H9 (cell line): ENCODE results near the gene BTBD6. TPM values are rescaled to one million over a fixed set of nuclear protein-coding genes. Genes with fewer than 3 reads are reported as not detected.

Source experiments
- DNase-seq: peaks from one replicate; pipeline ENCODE4 v3.0.0-alpha.2; 2017
- H2AFZ ChIP-seq: one replicate; pipeline ENCODE4 v1.6.1; 2013; ENCODE audit warnings: mild to moderate bottlenecking, low read length, control low read depth, moderate library complexity
- H2AK5ac ChIP-seq: 2 replicates; pipeline ENCODE4 v1.6.1; 2013; ENCODE audit warnings: low read length, control low read depth, mixed read lengths; ENCODE audit not compliant: insufficient read length
- H2BK120ac ChIP-seq: one replicate; pipeline ENCODE4 v1.6.1; 2013; ENCODE audit warnings: low read depth, mild to moderate bottlenecking, low read length, control low read depth, inconsistent platforms; ENCODE audit not compliant: poor library complexity, severe bottlenecking
- H2BK12ac ChIP-seq: 2 replicates; pipeline ENCODE4 v1.6.1; 2013; ENCODE audit warnings: low read length, control low read depth, mixed read lengths, low read depth; ENCODE audit not compliant: insufficient read length
- H2BK15ac ChIP-seq: 2 replicates; pipeline ENCODE4 v1.6.1; 2013; ENCODE audit warnings: low read depth, low read length, control low read depth
- H2BK20ac ChIP-seq: one replicate; pipeline ENCODE4 v1.6.1; 2013; ENCODE audit warnings: low read depth, mild to moderate bottlenecking, low read length, control low read depth, inconsistent platforms; ENCODE audit not compliant: poor library complexity, severe bottlenecking
- H2BK5ac ChIP-seq: 2 replicates; pipeline ENCODE4 v1.6.1; 2013; ENCODE audit warnings: low read length, control low read depth, mixed read lengths; ENCODE audit not compliant: insufficient read length
- H3K14ac ChIP-seq: 2 replicates; pipeline ENCODE4 v1.6.1; 2013; ENCODE audit warnings: low read length, control low read depth; ENCODE audit not compliant: insufficient read depth
- H3K18ac ChIP-seq: 2 replicates; pipeline ENCODE4 v1.6.1; 2013; ENCODE audit warnings: low read depth, mild to moderate bottlenecking, mixed read lengths, low read length, control low read depth; ENCODE audit not compliant: insufficient read length
- H3K23ac ChIP-seq: 2 replicates; pipeline ENCODE4 v1.6.1; 2013; ENCODE audit warnings: low read length, control low read depth, mixed read lengths, low read depth; ENCODE audit not compliant: insufficient read length
- H3K23me2 ChIP-seq: 2 replicates; pipeline ENCODE4 v1.6.1; 2013; ENCODE audit warnings: low read depth, mild to moderate bottlenecking, mixed read lengths, low read length, control low read depth; ENCODE audit not compliant: insufficient read length, poor library complexity, severe bottlenecking
- H3K27ac ChIP-seq: 2 replicates; pipeline ENCODE4 v1.5.1; 2013; ENCODE audit warnings: low read length, control low read depth, mixed read lengths, low read depth; ENCODE audit not compliant: insufficient read length
- H3K27me3 ChIP-seq: 2 replicates; pipeline ENCODE4 v1.6.1; 2013; ENCODE audit warnings: low read length, control low read depth, inconsistent platforms; ENCODE audit not compliant: insufficient read depth
- H3K4ac ChIP-seq: 2 replicates; pipeline ENCODE4 v1.6.1; 2013; ENCODE audit warnings: low read depth, mild to moderate bottlenecking, control low read depth, inconsistent platforms, low read length, moderate library complexity
- H3K4me1 ChIP-seq: 2 replicates; pipeline ENCODE4 v1.6.1; 2013; ENCODE audit warnings: low read length, control low read depth, inconsistent platforms; ENCODE audit not compliant: insufficient read depth
- H3K4me2 ChIP-seq: 2 replicates; pipeline ENCODE4 v1.6.1; 2013; ENCODE audit warnings: low read length, control low read depth, mixed read lengths; ENCODE audit not compliant: insufficient read length, insufficient read depth
- H3K56ac ChIP-seq: 2 replicates; pipeline ENCODE4 v1.6.1; 2013; ENCODE audit warnings: low read depth, mild to moderate bottlenecking, mixed read lengths, low read length, control low read depth; ENCODE audit not compliant: insufficient read length
- H3K79me1 ChIP-seq: 2 replicates; pipeline ENCODE4 v1.6.1; 2013; ENCODE audit warnings: low read depth, mild to moderate bottlenecking, moderate library complexity, low read length, control low read depth, inconsistent platforms; ENCODE audit not compliant: insufficient read depth, poor library complexity, severe bottlenecking
- H3K79me2 ChIP-seq: 2 replicates; pipeline ENCODE4 v1.6.1; 2013; ENCODE audit warnings: low read length, control low read depth, inconsistent platforms; ENCODE audit not compliant: insufficient read depth
- H3K9ac ChIP-seq: 2 replicates; pipeline ENCODE4 v1.6.1; 2013; ENCODE audit warnings: low read length, control low read depth, mixed read lengths; ENCODE audit not compliant: insufficient read length; ENCODE audit errors: extremely low read depth
- H3K9me3 ChIP-seq: one replicate; pipeline ENCODE4 v1.6.1; 2013; ENCODE audit warnings: low read depth, low read length, inconsistent platforms; ENCODE audit not compliant: control insufficient read depth
- H3T11ph ChIP-seq: one replicate; pipeline ENCODE4 v1.6.1; 2013; ENCODE audit warnings: mild to moderate bottlenecking, low read length, control low read depth, inconsistent platforms
- H4K20me1 ChIP-seq: one replicate; pipeline ENCODE4 v1.6.1; 2013; ENCODE audit not compliant: control insufficient read depth, insufficient read length, insufficient read depth
- H4K5ac ChIP-seq: 2 replicates; pipeline ENCODE4 v1.6.1; 2013; ENCODE audit warnings: low read depth, mild to moderate bottlenecking, mixed read lengths, low read length, control low read depth; ENCODE audit not compliant: insufficient read length
- H4K8ac ChIP-seq: replicated peaks from 2 replicates; pipeline ENCODE4 v1.6.1; 2013; ENCODE audit warnings: low read length, control low read depth, mixed read lengths, low read depth; ENCODE audit not compliant: insufficient read length
- H4K91ac ChIP-seq: 2 replicates; pipeline ENCODE4 v1.6.1; 2013; ENCODE audit warnings: low read depth, mild to moderate bottlenecking, moderate library complexity, mixed read lengths, low read length, control low read depth; ENCODE audit not compliant: insufficient read length
- H3K27ac Mint-ChIP-seq, 3 experiments: 2 replicates in 2 of 3; 3 replicates in 1 of 3; pipeline ENCODE4 v1.8.0; 2020 to 2021; ENCODE audit warnings: mixed read lengths in 3 of 3, mild to moderate bottlenecking in 1 of 3, moderate library complexity in 1 of 3
- H3K27me3 Mint-ChIP-seq: 2 replicates; pipeline ENCODE4 v1.8.0; 2021; ENCODE audit warnings: low read depth, mild to moderate bottlenecking, moderate library complexity, mixed read lengths
- H3K36me3 Mint-ChIP-seq, 3 experiments: 2 replicates in 2 of 3; 3 replicates in 1 of 3; pipeline ENCODE4 v1.8.0; 2020 to 2021; ENCODE audit warnings: low read depth in 3 of 3, mixed read lengths in 3 of 3; ENCODE audit not compliant: insufficient read depth in 1 of 3
- H3K4me1 Mint-ChIP-seq, 2 experiments: 2 replicates each; pipeline ENCODE4 v1.8.0; 2020; ENCODE audit warnings: mixed read lengths in 2 of 2
- H3K4me3 Mint-ChIP-seq, 2 experiments: 2 replicates in 1 of 2; 3 replicates in 1 of 2; pipeline ENCODE4 v1.8.0; 2020 to 2021; ENCODE audit warnings: mild to moderate bottlenecking in 2 of 2, mixed read lengths in 2 of 2, moderate library complexity in 1 of 2
- H3K9me3 Mint-ChIP-seq, 2 experiments: 2 replicates in 1 of 2; 3 replicates in 1 of 2; pipeline ENCODE4 v1.8.0; 2020; ENCODE audit warnings: mild to moderate bottlenecking in 2 of 2, mixed read lengths in 2 of 2, moderate library complexity in 1 of 2
- WGBS: extraction: QIAGEN DNeasy Blood & Tissue Kit; methylation state at CpG from one replicate; pipeline ENCODE4 v1.1.7; 2013; ENCODE audit warnings: missing lambda C conversion rate, low lambda C conversion rate, mixed read lengths; ENCODE audit not compliant: insufficient read length; ENCODE audit errors: extremely low coverage; 5-methylcytosine and 5-hydroxymethylcytosine counted together
- total RNA-seq: library from RNA; stranded (reverse); gene quantifications from 2 replicates; pipeline ENCODE4 v1.2.1, GENCODE V29; 2021
- TF ChIP-seq, protein P1 (sequence below): fragments of 200-600 bp; sonication (generic); conservative IDR thresholded peaks from 3 replicates; pipeline ENCODE4 v1.8.0; 2021; ENCODE audit warnings: antibody characterized with exemption, mild to moderate bottlenecking

Gene BTBD6
- total RNA-seq, 1 experiment from 2014 or later, result 23.3 TPM

DNA sequence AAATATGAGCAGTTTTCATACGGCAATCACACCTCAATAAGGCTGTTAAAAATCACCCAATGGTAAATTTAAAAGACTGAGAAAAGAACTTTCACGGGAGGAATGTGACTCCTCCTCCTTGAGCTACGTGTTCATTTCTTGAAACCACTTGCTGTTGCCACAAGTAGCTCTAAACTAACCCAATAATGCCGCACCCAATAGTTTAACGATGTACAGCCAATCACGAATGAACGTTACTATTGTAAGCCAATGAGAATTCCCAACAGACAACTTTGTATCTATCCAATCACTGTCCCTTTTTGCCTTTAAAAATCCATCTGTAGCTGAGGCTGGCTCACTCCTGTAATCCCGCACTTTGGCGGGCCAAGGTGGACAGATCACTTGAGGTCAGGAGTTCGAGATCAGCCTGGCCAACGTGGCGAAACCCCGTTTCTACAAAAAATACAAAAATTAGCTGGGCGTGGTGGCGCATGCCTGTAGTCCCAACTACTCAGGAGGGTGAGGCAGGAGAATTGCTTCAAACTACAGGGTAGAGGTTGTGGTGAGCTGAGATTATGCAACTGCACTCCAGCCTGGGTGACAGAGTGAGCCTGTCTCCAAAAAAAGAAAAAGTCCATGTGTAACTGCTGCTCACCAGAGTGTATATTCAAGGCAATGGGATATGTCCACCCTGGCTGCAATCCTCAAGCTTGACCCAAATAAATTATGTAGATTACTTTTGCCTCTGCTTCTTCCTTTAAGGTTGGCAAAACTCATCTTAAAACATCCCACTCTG is 24.4 kb upstream of the BTBD6 start:
- Histone ChIP-seq H3K4me2 (no peak overlapping the region), H3K79me2 (no peaks in the 10 kb centered on the region), H3K4ac (no peak overlapping the region), H3K56ac (no peak overlapping the region), H4K8ac (no peak overlapping the region), H3T11ph (no peak overlapping the region), H2AFZ (no peak overlapping the region), H4K91ac (no peak overlapping the region), H4K20me1 (no peaks in the 10 kb centered on the region), H3K4me1 (no peaks in the 10 kb centered on the region), H2BK20ac (no peak overlapping the region), H3K18ac (no peak overlapping the region), H3K27ac (no peak overlapping the region), H3K9me3 (no peaks in the 10 kb centered on the region), H4K5ac (no peak overlapping the region), H2BK12ac (no peak overlapping the region), H3K9ac (no peak overlapping the region), H2BK15ac (no peak overlapping the region), H2BK5ac (no peak overlapping the region), H2BK120ac (no peak overlapping the region), H2AK5ac (no peak overlapping the region), H3K27me3 (no peaks in the 10 kb centered on the region), H3K79me1 (no peaks in the 10 kb centered on the region), H3K23me2 (no peaks in the 10 kb centered on the region), H3K14ac (no peak overlapping the region), H3K23ac (no peak overlapping the region)
- Mint-ChIP-seq H3K36me3 (peaks cover 5 to 36% (median 22%) of the 10 kb centered on the region in 3 experiments; a peak in 6 of 7 replicates), H3K9me3 (peaks cover 0 to under 1% of the 10 kb centered on the region in 2 experiments; a peak in 2 of 5 replicates), H3K4me1 (no peaks in the 10 kb centered on the region), H3K27ac (no peak overlapping the region), H3K4me3 (no peak overlapping the region), H3K27me3 (no peaks in the 10 kb centered on the region)
- no peak for DNase-seq
- TF ChIP-seq, protein P1, sequence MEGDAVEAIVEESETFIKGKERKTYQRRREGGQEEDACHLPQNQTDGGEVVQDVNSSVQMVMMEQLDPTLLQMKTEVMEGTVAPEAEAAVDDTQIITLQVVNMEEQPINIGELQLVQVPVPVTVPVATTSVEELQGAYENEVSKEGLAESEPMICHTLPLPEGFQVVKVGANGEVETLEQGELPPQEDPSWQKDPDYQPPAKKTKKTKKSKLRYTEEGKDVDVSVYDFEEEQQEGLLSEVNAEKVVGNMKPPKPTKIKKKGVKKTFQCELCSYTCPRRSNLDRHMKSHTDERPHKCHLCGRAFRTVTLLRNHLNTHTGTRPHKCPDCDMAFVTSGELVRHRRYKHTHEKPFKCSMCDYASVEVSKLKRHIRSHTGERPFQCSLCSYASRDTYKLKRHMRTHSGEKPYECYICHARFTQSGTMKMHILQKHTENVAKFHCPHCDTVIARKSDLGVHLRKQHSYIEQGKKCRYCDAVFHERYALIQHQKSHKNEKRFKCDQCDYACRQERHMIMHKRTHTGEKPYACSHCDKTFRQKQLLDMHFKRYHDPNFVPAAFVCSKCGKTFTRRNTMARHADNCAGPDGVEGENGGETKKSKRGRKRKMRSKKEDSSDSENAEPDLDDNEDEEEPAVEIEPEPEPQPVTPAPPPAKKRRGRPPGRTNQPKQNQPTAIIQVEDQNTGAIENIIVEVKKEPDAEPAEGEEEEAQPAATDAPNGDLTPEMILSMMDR, result no peak
- no CpG with 5 or more reads among the region's 15 CpGs for WGBS
